ENCODE data around the gene NRN1L. TPM values are rescaled to one million over a fixed set of nuclear protein-coding genes. Genes with fewer than 3 reads are reported as not detected.

The NRN1L gene
- total RNA-seq, 6 experiments from 2014 or later: 0.25 to 0.51 (median 0.38) TPM; not detected in 3

DNA sequence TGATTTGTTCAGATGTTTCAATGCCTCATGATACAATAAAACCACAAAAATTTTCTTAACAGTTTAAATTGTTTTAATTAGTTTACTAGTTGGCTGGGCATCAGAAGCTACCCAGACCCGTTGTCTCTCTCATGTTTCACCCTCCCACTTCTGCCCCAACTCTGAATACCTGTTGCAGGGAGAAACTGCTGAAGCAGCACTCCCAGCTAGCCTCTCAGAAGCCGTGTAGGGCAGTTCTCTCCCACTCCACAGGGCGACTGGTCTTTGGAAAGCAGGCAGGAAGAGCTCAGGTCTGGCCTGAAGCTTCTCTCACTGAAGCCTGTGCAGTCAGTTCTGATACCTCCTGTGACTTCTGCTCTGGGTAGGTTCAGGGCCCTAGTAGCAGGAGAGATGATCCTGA is 13.4 kb upstream of the NRN1L start:
- peaks cover 2% of the 10 kb centered on the region for H3K27me3 Mint-ChIP-seq (ENCODE audit: insufficient read depth)
- TF ChIP-seq, protein P1, sequence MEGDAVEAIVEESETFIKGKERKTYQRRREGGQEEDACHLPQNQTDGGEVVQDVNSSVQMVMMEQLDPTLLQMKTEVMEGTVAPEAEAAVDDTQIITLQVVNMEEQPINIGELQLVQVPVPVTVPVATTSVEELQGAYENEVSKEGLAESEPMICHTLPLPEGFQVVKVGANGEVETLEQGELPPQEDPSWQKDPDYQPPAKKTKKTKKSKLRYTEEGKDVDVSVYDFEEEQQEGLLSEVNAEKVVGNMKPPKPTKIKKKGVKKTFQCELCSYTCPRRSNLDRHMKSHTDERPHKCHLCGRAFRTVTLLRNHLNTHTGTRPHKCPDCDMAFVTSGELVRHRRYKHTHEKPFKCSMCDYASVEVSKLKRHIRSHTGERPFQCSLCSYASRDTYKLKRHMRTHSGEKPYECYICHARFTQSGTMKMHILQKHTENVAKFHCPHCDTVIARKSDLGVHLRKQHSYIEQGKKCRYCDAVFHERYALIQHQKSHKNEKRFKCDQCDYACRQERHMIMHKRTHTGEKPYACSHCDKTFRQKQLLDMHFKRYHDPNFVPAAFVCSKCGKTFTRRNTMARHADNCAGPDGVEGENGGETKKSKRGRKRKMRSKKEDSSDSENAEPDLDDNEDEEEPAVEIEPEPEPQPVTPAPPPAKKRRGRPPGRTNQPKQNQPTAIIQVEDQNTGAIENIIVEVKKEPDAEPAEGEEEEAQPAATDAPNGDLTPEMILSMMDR (IDR thresholded peaks at IDR 0.05): no peak
- H3K36me3 Mint-ChIP-seq (ENCODE audit: low read depth): peaks cover 14% of the 10 kb centered on the region
- H3K27ac Mint-ChIP-seq: peak overlapping the region; percentile 56
- H3K4me3 Mint-ChIP-seq: no peak overlapping the region
- peaks cover 29% of the 10 kb centered on the region for H3K4me1 Mint-ChIP-seq (ENCODE audit: low read depth)
- no peak for DNase-seq
- no peaks in the 10 kb centered on the region for H3K9me3 Mint-ChIP-seq

DNA sequence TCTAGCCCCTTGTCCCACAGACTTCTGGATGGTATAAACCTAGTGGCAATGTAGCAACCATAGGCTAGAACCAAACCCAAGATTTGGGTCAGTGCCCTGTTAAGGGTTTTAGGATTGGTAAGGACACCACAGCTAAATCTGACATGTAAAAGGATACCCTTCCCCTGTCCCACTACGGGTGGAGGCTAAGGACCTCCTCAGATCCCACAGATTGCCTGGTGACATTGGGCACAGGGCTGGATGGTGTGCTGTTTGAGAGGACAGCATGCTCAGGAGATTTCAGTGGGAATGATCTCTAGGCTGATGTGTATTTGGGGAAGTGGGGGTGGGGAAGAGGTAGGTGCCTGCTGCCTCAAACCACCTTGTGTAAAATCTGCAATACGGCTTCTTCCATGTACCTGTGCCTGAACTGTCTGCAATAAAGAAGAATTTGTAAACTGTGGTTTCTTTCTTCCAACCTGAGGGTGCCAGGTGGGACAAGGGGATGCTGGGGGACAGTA is 12.5 kb upstream of the NRN1L start:
- peak overlapping the region; percentile 96 for H3K4me3 Mint-ChIP-seq
- no peaks in the 10 kb centered on the region; the same call in none of the 2 replicates for H3K27me3 Mint-ChIP-seq (ENCODE audit: insufficient read depth)
- TF ChIP-seq, protein P1 (IDR thresholded peaks at IDR 0.05): no peak
- H3K36me3 Mint-ChIP-seq (ENCODE audit: low read depth): peaks cover 19% of the 10 kb centered on the region
- peaks cover 29% of the 10 kb centered on the region for H3K4me1 Mint-ChIP-seq (ENCODE audit: low read depth)
- H3K9me3 Mint-ChIP-seq: no peaks in the 10 kb centered on the region
- no peak for DNase-seq
- peak overlapping the region; percentile 88 for H3K27ac Mint-ChIP-seq

DNA sequence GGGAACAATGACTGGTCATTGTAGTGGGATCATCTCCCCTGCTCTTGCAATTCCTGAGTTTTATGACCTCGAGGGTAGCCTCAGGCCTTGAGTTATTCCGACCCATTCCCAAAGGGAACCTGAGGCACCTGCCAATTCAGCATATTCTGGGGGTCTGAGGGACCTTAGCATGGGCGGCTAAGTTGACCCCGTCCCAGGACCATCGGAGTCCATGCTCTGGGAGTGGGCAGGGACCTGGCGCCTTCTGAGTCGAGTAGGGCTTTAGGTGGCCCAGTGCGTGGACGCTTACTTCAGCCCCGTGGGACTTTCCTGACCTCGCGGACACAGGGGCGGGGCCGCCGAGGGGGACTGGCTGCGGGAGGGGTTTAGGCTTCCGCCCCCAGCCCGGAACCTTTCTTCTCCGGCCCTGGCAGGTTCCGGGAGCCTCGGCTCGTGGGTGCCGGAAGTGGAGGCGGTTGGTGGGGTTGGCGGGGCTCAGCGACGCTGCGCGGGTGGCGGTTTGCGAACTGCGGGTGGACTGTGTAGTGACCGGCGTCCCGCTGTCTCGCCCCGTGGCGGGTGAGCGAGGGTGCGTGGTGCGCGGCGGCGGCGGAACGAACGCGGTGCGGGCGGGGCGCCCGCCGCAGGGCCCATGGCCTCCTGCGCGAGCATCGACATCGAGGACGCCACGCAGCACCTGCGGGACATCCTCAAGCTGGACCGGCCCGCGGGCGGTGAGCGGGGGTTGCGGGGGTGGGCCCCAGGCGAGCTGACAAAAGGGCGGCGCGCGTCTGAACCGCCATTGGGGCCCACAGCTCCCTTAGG is 11.9 kb upstream of the NRN1L start, which contains the start of gene EDC4:
TSS of gene EDC4 (plus strand) at position 422 of the 804 bp plus-strand sequence. CDS start at position 632, 210 bp downstream.
- H3K27ac Mint-ChIP-seq: peak within 1 kb of the TSS; percentile 88
- H3K4me1 Mint-ChIP-seq (ENCODE audit: low read depth): peaks cover 29% of the 10 kb centered on the region
- TF ChIP-seq, protein P1 (IDR thresholded peaks at IDR 0.05): no peak
- H3K4me3 Mint-ChIP-seq: peak within 1 kb of the TSS; percentile 96
- no peaks in the 10 kb centered on the region for H3K9me3 Mint-ChIP-seq
- DNase-seq: peak; percentile 76
- H3K27me3 Mint-ChIP-seq (ENCODE audit: insufficient read depth): no peaks in the 10 kb centered on the region; the same call in none of the 2 replicates
- peaks cover 23% of the 10 kb centered on the region for H3K36me3 Mint-ChIP-seq (ENCODE audit: low read depth)

DNA sequence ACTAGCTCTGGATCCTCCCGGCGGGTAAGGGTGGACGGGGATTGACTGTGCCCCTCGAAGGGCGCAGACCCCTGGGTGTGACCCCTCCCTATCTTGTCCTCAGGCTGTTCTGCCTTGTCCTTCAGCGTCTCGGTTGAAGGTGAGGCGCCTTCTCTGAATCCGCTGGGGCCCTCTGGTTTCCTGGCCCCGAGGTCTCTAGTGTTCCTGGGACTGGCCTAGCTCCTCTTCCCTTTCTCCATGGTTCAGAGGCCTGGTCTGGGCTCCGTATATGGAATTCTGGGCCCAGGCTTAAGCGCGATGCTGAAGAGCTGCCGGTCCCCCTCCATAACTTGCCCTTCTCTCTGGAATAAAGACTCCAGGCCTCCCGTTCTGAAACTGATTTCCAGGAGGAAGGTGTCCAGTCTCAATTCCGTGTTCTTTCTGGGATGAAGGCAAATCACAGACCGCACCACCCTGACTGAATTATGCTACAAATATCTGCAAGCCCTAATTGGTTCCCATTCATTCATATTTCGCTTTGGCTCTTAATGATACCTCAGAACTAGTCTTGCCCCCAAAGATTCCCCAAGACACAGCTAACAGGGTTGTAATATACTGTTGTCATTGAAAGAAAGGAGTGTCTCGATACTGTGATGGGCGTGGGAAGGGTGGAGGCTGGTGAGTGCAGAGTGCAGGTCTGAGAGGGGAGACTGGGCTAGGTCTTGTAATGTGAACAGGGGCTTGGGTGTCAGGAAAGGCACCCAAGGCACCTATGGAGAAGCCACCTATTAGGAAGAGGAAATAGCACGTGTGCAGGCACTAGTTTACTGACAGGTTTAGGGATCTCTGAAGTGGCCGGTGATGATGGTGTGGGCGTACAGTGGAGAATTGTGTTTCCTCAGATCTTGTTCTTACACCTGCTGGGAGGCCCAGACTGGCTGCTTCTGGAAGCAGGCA is 11.0 kb upstream of the NRN1L start:
- Mint-ChIP-seq H3K4me1 (ENCODE audit: low read depth) (peaks cover 29% of the 10 kb centered on the region), H3K36me3 (ENCODE audit: low read depth) (peaks cover 23% of the 10 kb centered on the region), H3K9me3 (no peaks in the 10 kb centered on the region), H3K4me3 (peak overlapping the region; percentile 96), H3K27ac (peak overlapping the region; percentile 88), H3K27me3 (ENCODE audit: insufficient read depth) (no peaks in the 10 kb centered on the region; the same call in none of the 2 replicates)
- TF ChIP-seq, protein P1 (IDR thresholded peaks at IDR 0.05): no peak
- DNase-seq: no peak

DNA sequence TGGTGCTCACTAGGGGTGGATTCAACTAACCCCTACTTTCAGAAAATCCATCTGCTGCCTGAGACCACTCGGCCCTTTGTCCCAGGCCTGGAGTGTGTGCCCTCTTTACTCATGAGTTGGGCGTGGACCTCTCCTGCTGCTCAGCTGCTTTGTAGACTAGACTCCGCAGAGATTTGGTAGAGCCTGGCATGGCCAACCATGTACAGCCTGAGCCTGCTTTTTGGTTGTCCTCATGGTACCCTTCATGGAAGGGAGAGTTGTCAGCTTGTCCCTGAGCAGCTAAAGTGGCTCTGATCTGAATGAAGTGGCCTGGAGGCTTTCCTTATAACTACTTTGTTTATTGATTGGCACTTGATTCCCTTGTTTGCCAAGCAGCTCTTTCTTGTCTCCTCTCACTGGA is 10.3 kb upstream of the NRN1L start:
- H3K27ac Mint-ChIP-seq: peak overlapping the region; percentile 88
- TF ChIP-seq, protein P1 (IDR thresholded peaks at IDR 0.05): no peak
- peaks cover 29% of the 10 kb centered on the region for H3K4me1 Mint-ChIP-seq (ENCODE audit: low read depth)
- no peak for DNase-seq
- H3K9me3 Mint-ChIP-seq: no peaks in the 10 kb centered on the region
- H3K27me3 Mint-ChIP-seq (ENCODE audit: insufficient read depth): no peaks in the 10 kb centered on the region; the same call in none of the 2 replicates
- H3K36me3 Mint-ChIP-seq (ENCODE audit: low read depth): peaks cover 25% of the 10 kb centered on the region
- H3K4me3 Mint-ChIP-seq: peak overlapping the region; percentile 96
